ENCODE measurements around the gene TEC. TPM values are rescaled to one million over a fixed set of nuclear protein-coding genes. Genes with fewer than 3 reads are reported as not detected.

TEC gene
- total RNA-seq, 1 donor from 2014 or later: 8.8 TPM

DNA sequence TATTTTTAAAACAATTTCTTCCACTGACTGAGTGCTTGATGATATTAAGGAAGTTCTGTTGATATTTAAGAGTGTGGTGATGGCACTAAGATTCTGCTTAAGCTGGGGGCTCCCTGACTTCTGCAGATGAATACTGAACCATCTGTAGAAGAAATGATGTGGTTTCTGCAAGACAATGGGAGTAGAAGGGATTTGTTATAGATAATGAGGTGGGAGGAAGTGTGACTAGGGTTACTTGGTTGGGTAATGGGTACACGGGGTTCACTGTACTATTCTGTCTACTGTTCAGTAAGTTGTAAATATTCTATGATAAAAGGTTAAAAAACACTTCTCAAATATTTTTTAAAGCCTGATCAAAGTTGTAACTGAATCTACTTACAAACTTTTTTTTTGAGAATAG, 74.7 kb downstream of the TEC start:
- TF ChIP-seq, protein P1, sequence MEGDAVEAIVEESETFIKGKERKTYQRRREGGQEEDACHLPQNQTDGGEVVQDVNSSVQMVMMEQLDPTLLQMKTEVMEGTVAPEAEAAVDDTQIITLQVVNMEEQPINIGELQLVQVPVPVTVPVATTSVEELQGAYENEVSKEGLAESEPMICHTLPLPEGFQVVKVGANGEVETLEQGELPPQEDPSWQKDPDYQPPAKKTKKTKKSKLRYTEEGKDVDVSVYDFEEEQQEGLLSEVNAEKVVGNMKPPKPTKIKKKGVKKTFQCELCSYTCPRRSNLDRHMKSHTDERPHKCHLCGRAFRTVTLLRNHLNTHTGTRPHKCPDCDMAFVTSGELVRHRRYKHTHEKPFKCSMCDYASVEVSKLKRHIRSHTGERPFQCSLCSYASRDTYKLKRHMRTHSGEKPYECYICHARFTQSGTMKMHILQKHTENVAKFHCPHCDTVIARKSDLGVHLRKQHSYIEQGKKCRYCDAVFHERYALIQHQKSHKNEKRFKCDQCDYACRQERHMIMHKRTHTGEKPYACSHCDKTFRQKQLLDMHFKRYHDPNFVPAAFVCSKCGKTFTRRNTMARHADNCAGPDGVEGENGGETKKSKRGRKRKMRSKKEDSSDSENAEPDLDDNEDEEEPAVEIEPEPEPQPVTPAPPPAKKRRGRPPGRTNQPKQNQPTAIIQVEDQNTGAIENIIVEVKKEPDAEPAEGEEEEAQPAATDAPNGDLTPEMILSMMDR (IDR thresholded peaks at IDR 0.05): no peak
- Mint-ChIP-seq H3K27ac (peak overlapping the region; percentile 8), H3K27me3 (no peaks in the 10 kb centered on the region), H3K36me3 (ENCODE audit: low read depth) (peaks cover 1% of the 10 kb centered on the region), H3K4me1 (peaks cover 72% of the 10 kb centered on the region), H3K9me3 (no peaks in the 10 kb centered on the region), H3K4me3 (peak overlapping the region; percentile 64)
- CTCF ChIA-PET: no interaction called here
- POLR2A ChIA-PET: interaction anchor here (0.6 to 1.2 kb wide), 3 partner anchors 8 to 76 kb away, joined by 3 to 4 read pairs (median 4); no protein-coding TSS in a partner anchor
- no peak for ATAC-seq (ENCODE audit: low read depth)
- no peak for DNase-seq
- intact Hi-C loops (cut with micrococcal nuclease): loop anchor here (1.0 to 5.0 kb wide), 4 partner anchors 32 to 148 kb away; partner anchors contain the start of genes SLAIN2 and TEC

DNA sequence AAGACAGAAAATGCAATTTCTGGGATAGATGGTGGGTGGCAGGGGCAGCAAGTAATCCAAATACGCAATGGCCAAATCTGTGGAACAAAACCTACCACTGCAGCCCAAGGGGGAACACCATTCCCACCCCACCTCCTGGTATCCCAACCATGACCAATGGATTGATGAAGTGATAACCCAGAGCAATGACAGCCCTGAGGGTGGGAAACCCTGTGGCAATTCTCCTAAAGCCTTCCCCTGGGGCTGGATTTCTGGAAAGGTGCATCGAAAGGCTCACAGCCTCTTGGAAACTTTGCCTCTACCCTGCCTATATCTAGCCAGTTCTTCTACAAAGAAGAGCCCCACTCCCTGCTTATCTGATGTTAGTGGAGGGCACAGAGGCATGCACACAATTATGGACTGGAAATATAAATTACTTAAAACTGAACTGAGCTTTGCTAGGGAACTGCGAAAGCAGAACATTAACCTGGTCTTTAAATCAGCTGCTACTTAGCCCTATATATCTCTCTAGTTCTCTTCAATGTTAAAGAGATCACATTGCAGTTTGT, 75.6 kb downstream of the TEC start:
- Mint-ChIP-seq H3K4me1 (peaks cover 69% of the 10 kb centered on the region), H3K27me3 (no peaks in the 10 kb centered on the region), H3K9me3 (no peaks in the 10 kb centered on the region), H3K4me3 (no peak overlapping the region), H3K36me3 (ENCODE audit: low read depth) (no peaks in the 10 kb centered on the region), H3K27ac (peak overlapping the region; percentile 37)
- TF ChIP-seq, protein P1 (IDR thresholded peaks at IDR 0.05): no peak
- ATAC-seq (ENCODE audit: low read depth) (no peak), DNase-seq (no peak)
- intact Hi-C loops (cut with micrococcal nuclease): loop anchor here (5.0 kb wide), 1 partner anchor 33 kb away; no protein-coding TSS in a partner anchor
- ChIA-PET POLR2A (interaction anchor here (1.2 kb wide), 1 partner anchor 10 kb away, joined by 3 read pairs; no protein-coding TSS in a partner anchor), CTCF (no interaction called here)

DNA sequence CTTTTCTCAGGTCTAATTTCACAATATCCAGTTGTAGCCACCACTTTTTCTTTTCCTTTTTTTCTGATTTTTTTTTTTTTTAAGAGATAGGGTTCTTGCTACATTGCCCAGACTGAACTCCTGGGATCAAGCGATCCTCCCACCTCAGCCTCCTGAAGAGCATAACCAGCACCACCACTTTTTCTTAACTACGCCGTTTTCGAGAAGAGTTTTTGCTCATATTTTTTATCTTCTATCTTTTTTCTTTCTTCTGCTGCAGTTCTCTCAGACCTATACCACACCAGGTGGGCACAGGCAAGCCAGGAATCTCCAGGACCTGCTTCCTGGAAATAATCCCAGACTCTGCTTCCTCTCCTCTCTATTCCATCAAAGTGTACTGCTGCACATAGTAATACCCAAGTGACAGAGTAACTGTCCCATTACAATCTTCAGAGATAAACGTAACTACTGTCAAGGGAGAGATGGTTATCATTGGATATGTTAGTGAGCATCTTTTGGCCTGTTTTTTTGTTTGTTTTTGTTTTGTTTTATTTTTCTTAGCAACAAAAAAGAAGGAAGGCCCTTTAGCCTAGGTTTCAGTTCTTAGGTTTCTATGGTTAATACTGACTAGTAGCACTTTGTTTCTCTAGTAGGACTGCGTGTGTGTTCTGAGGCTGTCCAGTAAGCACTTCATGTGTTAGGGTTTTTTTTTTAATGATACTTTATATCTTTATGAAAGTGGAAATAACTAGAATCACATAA, 76.4 kb downstream of the TEC start:
- Mint-ChIP-seq H3K9me3 (no peaks in the 10 kb centered on the region), H3K4me1 (peaks cover 66% of the 10 kb centered on the region), H3K27me3 (no peaks in the 10 kb centered on the region), H3K27ac (peak overlapping the region; percentile 8), H3K4me3 (no peak overlapping the region), H3K36me3 (ENCODE audit: low read depth) (no peaks in the 10 kb centered on the region)
- TF ChIP-seq, protein P1 (IDR thresholded peaks at IDR 0.05): no peak
- intact Hi-C loops (cut with micrococcal nuclease): loop anchor here (5.0 kb wide), 1 partner anchor 34 kb away; no protein-coding TSS in a partner anchor
- DNase-seq (no peak), ATAC-seq (ENCODE audit: low read depth) (peak; percentile 14)
- ChIA-PET CTCF (no interaction called here), POLR2A (interaction anchor here (1.2 kb wide), 1 partner anchor 10 kb away, joined by 3 read pairs; no protein-coding TSS in a partner anchor)

DNA sequence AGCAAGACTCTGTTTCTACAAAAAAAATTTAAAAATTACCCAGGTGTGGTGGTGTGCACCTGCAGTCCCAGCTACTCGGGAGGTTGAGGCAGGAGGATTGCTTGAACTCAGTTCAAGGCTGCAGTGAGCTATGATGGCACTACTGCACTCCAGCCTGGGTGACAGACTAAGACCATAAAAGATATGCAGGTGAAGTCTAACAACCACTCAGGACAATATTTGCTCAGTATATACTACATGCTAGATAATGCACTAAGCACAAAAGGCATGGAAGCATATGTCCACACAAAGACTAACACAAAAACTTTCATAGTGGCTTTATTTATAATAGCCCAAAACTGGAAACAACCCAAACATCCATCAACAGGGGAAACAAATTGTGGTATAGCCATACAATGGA, 77.9 kb downstream of the TEC start:
- ATAC-seq (ENCODE audit: low read depth) (no peak), DNase-seq (no peak)
- POLR2A ChIA-PET: no interaction called here
- Mint-ChIP-seq H3K9me3 (no peaks in the 10 kb centered on the region), H3K36me3 (ENCODE audit: low read depth) (no peaks in the 10 kb centered on the region), H3K27me3 (no peaks in the 10 kb centered on the region), H3K27ac (no peak overlapping the region), H3K4me3 (no peak overlapping the region), H3K4me1 (peaks cover 50% of the 10 kb centered on the region)
- CTCF ChIA-PET: no interaction called here
- intact Hi-C loops (cut with micrococcal nuclease): loop anchor here (5.0 kb wide), 1 partner anchor 36 kb away; no protein-coding TSS in a partner anchor
- TF ChIP-seq, protein P1 (IDR thresholded peaks at IDR 0.05): no peak

DNA sequence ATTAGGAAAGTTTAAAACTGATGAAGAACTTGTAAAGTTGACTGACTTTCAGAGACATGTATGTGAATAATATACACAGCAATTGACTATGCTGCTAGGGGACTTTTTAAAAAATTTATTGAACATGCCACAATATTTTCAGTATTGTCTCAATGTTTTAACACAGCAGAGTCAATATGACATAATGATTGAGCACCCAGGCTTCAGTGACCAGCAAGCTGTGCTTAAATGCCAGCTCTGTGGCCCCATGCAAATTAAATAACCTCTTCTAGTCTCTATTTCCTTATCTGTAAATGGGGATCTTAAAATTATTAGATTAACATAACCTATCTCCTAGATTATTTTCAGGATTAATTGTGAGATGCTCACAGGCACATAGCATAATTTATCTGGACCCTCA, 78.8 kb downstream of the TEC start:
- TF ChIP-seq, protein P1 (IDR thresholded peaks at IDR 0.05): no peak
- H3K4me1 Mint-ChIP-seq: peaks cover 41% of the 10 kb centered on the region
- CTCF ChIA-PET: no interaction called here
- H3K27ac Mint-ChIP-seq: no peak overlapping the region
- no peaks in the 10 kb centered on the region for H3K27me3 Mint-ChIP-seq
- no peaks in the 10 kb centered on the region for H3K9me3 Mint-ChIP-seq
- DNase-seq (no peak), ATAC-seq (ENCODE audit: low read depth) (peak; percentile 55)
- no peak overlapping the region for H3K4me3 Mint-ChIP-seq
- H3K36me3 Mint-ChIP-seq (ENCODE audit: low read depth): no peaks in the 10 kb centered on the region
- POLR2A ChIA-PET: no interaction called here
- intact Hi-C loops (cut with micrococcal nuclease): loop anchor here (5.0 kb wide), 1 partner anchor 36 kb away; no protein-coding TSS in a partner anchor
